Globus pallidus (tissue), 1 donor: ENCODE data around the gene CLCN6.

Experiments used
- DNase-seq: peaks from one replicate; pipeline ENCODE4 v3.0.0-alpha.2; 2015; ENCODE audit warnings: low spot score

The CLCN6 gene

DNA sequence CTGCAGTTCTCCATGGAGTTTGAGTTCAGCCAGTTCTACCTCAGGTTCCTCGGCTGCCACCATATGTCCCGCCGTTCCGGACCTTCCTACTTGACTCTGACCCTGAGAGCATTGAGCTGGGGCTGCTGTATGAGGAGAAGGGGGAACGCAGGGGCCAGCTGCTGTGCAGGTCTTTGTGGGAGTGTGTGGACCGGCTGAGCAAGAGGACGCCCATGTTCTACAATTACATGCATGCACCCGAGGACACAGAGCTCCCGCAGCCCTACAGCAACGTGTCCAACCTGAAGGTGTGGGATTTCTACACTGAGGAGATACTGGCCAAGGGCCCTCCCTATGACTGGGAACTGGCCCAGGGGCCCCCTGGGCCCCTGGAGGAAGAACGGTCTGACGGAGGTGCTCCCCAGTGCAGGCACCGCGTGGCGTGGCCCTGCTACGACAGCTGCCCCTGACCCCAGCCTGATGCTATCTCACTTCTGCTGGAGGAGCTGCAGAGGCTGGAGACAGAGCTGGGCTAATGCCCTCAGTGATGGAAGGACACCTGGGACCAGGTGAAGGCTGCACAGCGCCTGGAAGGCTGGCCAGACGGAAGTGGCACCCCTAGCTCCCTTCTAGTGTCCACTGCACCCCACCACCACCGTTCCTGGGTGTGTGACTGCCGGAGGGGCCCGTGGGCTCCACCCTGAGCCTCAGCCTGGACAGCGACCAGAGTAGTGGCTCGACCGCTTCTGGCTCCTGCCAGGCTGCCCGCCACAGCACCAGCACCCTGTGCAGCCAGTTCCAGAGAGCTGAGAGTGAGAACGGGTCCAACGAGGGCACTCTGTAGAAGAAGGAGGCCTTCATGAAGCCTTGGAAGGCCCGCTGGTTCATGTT, 73.6 kb downstream of the CLCN6 start:
- DNase-seq: no peak

DNA sequence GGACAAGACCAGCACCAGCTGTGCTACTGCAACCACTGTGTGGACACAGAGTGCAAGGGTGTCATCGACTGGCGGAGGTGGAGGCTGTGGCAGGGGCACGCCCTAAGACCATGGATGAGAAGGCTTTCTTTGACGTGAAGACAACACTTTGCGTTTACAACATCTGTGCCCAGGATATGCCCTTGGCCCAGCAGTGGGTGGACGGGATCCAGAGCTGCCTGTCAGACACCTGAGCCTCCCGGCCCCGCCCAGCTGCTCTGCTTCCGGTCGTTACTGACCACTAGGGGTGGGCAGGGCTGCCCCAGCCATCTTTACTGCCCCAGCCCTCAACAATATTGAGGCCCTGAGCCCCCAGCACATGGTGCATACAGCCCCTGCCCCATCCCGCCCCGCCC, 74.2 kb downstream of the CLCN6 start:
- DNase-seq: no peak

DNA sequence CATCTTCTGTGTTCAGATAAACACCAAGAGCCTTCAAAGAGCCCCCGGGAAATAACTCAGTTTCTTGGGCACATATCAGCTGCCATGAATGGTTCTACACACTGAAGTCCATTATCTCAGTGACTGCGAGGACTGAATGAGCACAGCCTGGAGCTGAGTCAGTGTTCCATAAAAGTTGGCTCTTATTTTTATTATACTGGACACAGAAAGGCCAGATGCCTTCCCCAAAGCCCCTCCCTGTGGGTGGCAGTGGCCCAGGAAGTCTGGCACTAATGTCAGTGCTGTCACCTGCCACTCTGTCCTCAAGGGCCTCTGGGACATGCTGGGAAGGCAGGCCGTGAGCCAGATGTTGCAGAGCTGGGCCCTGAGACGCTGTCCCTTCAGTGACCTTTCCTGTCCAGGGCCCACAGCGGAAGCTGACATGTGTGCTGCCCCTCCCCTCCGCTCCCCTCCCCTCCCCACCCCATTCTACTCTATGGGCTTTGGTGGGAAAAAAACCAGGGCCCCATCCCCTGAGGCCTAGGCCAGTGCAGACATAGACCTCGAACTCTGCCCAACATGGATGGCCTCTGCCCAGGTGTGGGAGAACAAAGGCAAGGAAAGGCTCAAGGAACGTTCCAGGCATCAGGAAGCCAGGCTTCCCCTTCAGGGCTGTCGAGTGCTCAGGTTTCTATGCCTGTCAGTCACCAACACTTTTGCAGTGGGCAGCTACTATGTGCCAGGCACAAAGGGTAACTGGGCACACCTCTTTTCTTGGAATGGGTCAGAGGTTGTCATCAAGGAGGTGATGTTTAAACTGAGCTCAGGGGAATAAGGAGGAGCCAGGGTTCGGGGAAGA, 75.1 kb downstream of the CLCN6 start:
- peak; percentile 55 for DNase-seq

DNA sequence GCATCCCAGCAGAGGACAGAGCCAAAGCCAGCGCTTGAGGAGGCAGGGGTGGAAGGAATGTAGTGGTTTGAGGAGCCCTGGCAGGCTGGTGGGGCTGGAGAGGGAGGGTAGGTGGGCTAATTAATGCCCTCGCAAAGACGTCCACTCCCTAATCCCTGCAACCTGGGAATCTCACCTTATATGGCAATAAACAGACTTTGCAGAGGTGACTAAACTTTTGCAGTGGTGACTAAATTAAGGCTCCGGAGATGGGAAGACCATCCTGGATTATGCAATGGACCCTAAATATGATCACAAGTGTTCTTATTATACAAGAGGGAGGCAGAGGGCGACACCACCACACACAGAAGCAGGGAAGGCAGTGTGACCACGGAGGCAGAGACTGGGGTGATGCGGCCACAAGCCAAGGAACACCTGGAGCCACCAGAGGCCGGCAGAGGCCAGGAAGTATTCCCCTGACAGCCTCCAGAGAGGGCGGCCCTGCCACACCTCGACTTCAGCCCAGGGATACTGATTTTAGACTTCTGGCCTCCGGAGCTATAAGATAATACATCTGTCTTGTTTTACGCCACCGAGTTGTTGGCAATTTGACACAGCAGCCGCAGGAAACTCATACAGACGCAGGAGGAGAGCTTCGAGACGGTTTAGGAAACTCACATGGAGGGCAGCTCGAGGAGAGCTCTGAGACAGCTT, 75.9 kb downstream of the CLCN6 start:
- no peak for DNase-seq

DNA sequence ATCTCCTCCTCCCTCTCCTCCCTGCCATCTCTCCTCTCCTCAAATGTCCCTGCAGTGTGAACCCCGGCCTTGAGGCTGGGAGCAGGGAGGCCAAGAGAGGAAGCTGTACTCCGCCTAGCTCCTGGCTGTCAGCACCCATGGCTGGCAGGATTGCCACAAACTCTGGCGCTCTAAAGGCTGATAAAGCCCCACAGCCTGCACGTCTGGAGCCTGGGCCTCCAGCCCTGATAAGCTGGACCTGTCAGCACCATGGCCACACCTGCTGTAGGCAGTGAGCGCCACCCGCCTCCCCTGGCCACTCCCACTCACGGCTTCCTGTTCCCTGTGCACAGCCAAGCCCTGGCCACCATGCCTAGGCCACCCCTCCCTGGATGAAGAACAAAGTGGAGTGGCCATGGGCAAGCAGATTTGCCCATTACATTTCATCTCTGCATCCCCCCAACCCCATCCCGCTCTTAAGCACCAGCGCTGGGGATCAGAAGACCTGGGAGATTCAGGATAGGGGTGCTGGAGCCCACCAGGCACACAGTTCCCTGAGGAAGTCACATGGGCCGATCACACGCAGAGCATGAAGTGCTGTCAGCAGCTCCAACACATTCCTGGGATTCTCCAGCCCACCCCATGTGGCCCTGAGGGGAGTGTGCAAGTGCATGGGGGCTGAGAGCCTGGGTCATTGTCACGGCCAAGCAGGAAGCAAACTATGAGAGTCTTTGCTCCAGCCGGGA, 77.0 kb downstream of the CLCN6 start:
- DNase-seq: no peak

DNA sequence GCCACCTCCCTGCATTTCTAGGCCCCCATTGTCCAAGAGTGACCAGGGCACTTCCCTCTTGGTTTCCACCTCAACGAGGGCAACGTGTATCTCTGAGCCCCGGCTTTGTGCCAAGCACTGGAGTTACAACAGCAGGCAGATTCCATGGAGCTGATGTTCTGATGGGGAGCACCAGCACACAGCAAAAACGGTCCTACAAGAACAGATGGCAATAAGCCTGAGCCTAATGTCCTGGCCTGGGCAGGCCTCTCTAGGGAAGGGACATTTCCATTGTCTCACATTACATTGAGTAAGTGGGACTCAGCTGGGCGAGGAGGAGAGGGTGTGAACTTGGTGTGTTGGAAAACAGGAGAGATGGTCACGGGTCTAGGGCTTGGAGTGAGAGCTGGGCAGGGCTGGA, 79.9 kb downstream of the CLCN6 start:
- no peak for DNase-seq

DNA sequence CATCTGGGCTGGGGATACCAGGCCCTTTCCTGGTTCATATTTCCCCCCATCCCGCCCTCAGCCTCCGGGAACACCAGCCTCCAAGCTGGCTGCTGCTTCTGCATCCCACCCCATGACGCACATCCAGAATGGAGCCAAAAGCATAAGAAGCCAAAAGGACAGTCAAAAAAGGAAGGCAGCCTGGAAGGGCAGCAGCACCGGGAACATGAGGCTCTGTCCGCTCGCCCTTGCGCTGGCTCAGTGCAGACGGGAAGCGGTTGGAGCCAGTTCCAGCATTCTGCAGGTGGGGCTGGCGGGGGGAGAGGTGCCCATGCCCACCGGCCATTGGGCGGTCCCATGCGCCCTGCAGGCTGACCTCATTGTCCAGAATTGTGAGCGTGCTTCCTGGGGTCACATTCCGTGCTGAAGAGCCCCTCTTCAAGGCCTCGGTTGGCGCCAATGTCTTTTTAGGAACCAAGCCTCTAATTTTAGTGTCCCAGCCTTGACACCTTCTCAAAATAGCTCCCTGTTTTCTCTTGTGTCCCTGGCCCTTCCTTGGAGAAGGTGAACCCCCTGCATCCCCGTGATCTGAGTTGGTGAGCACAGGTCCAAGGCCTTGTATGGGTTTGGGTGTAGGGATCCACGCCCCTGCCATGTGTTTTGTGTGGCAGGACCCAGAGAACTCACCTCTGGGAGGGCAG, 81.1 kb downstream of the CLCN6 start:
- DNase-seq: no peak

DNA sequence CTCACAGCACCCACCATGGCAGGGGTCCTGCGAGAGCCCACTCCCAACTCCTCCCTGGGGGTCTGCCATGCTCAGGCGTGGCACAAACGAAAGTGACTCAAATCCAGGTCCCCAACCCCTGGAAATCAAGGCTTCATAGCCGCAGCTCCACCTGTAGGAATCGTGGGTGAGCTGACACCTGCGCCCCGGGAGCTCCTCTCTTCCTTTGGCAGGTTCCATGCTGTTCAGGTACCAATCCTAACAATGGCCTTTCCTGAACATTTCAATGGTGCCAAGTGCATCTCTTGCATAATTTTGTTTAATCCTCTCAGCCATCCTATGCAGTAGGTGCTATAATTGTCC, 81.6 kb downstream of the CLCN6 start:
- no peak for DNase-seq

DNA sequence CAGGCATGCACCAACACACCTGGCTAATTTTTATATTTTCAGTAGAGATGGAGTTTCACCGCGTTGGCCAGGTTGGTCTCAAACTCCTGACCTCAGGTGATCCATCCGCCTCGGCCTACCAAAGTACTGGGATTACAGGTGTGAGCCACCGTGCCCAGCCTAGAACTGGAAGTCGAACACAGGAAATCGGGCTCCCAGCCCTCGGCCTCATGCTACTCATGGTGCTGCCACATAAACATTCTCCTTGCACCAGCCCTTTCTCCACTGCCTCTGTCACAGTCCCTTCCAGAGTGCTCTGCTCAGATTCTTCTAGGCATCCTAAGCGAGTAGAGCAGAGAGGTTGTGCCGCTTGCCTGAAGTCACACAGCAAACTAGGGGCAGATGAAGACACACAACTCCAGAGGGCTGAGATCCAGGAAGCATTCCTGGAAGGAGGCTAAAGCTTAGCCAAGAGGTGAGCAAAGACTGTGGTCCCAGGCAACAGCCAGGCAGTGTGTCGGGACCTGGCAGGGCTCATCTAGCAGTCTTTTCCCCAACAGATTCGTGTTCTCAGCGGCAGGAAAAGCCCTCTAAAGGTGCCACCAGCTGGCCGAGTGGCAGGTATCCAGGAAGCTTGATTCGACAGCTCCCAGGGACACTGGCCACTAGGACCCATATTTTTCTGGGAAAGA, 82.3 kb downstream of the CLCN6 start:
- no peak for DNase-seq

DNA sequence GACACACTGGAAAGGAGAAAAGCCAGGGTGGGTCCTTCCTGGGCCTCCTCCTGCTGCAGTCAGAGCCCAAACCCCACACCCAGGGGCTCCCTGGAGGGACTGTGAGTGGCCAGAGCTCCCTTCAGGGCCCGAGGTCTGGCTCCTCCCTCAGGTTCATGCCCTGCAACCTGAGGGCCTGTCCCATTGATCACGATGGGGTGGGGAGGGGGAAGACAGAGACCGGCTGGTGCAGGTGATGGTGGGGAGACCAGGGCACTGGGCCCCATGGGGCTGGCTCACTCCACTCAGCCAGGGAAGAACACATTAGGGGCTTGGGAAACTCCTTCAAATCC, 82.9 kb downstream of the CLCN6 start:
- DNase-seq: no peak

DNA sequence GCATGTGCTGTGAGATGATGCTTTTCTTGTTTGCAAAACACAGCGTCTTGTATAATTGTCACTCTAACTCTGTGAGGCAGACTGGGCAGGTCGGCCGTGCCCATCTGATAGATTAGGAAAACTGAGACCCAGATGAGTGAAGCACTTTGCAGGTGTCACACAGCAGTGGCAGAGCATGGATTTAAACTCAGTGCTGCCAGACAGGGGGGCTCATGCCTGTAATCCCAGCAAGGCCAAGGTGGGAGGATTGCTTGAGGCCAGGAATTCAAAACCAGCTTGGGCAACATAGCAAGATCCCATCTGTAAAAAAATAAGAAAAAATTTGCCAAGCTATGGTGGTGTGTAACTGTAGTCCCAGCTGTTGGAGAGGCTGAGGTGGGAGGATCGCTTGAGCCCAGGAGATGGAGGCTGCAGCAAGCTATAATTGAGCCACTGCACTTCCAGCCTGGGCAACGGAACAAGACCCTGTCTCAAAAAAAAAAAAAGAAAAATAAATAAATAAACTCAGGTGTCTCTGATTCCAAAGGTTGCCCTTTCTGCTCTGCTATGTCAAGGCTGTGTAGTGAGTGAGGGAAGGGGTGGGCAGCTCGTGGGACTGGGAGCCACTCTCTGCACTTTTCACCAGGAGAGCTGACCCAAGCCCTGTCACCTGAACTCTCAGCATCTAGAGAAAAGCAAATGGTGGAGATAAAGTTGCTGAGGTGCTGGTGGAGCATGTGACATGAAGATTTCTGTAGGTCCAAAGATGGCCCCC, 85.6 kb downstream of the CLCN6 start:
- no peak for DNase-seq
